Skeletal muscle satellite cell (primary cell): ENCODE results near the gene CMIP.

ENCODE experiments used
- H3K27me3 ChIP-seq: 2 replicates; pipeline ENCODE4 v1.7.0; 2013; ENCODE audit warnings: low read length; ENCODE audit not compliant: control insufficient read depth, insufficient read depth
- H3K36me3 ChIP-seq: 2 replicates; pipeline ENCODE4 v1.7.0; 2013; ENCODE audit warnings: mild to moderate bottlenecking, control low read depth, low read length; ENCODE audit not compliant: insufficient read depth
- H3K4me1 ChIP-seq: 2 replicates; pipeline ENCODE4 v1.7.0; 2013; ENCODE audit warnings: low read length; ENCODE audit not compliant: control insufficient read depth, insufficient read depth
- H3K4me2 ChIP-seq: 2 replicates; pipeline ENCODE4 v1.7.0; 2013; ENCODE audit warnings: mild to moderate bottlenecking, low read length
- H3K4me3 ChIP-seq: 2 replicates; pipeline ENCODE4 v1.7.0; 2013; ENCODE audit warnings: low read length
- H3K9ac ChIP-seq: 2 replicates; pipeline ENCODE4 v1.7.0; 2013; ENCODE audit warnings: mild to moderate bottlenecking, low read depth, low read length, moderate library complexity
- H3K9me3 ChIP-seq: replicated peaks from 2 replicates; pipeline ENCODE4 v1.7.0; 2013; ENCODE audit warnings: mild to moderate bottlenecking, control low read depth, low read length

CMIP gene

DNA sequence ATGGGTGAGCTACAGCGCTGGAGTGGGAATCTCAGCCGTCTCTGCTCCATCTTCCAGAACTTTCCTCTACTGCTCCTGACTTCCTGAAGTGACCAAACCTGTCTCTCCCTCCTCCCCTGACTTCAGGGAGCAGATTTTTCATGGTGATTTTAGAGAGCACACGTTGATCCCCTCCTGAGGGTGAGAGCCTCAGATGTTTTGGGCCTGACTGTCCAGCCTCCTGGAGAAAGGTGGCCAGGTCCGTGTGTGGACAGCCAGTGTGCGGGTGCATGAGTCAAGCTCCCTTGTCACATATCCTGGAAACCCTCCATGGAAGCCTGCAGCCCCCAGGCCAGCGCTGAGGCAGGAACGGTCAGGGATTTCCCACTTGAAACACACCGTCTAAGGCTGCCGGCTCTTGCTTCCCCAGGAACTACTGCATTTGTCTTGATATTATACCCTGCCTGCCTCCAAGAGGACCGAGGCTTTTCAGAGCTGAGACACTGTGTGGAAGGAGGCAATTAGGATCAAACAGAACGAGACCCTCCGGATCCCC is 143.1 kb downstream of the CMIP start:
- Histone ChIP-seq H3K36me3 (no peaks in the 10 kb centered on the region), H3K4me1 (peaks cover 13% of the 10 kb centered on the region), H3K27me3 (no peaks in the 10 kb centered on the region), H3K9ac (no peak overlapping the region), H3K4me2 (no peak overlapping the region), H3K9me3 (no peaks in the 10 kb centered on the region), H3K4me3 (no peak overlapping the region)

DNA sequence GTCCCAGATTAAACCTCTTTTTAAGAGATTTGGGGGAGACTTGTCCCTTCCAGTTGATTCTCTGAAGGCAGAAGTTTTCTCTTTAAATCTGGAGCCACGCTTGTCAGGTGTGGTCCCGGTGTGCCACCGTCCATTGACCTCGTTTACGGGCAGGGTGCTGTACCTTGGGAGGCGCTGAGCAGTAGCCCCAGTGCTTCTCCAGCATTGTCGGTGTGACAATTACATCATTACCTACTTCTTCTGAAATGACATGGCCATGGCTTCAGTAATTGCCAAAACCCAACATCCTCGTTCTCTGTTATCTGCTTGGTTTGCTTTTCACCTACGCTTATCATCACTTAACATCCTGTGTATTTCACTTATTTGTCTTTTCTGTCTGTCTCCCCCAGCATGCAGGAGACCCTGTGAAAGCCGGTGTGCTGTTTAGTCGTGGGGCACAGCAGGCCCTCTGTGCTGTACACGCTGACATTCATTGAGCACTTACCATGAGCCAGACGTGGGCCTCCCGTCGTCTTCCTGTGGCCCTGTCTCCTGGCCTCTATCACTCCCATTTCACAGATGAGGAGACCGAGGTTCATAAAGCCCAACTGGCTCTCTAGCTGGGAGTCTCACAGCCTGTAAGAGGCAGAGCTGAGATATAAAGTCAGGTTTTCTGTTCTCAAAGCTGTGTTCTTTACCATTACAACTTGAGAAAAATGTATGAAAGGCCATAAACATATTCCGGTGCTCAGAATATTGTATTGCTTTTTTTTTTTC is 143.9 kb downstream of the CMIP start:
- H3K9me3 ChIP-seq: no peaks in the 10 kb centered on the region
- no peaks in the 10 kb centered on the region for H3K36me3 ChIP-seq
- no peak overlapping the region for H3K4me2 ChIP-seq
- H3K27me3 ChIP-seq: no peaks in the 10 kb centered on the region
- no peak overlapping the region for H3K9ac ChIP-seq
- peaks cover 9% of the 10 kb centered on the region for H3K4me1 ChIP-seq
- no peak overlapping the region for H3K4me3 ChIP-seq

DNA sequence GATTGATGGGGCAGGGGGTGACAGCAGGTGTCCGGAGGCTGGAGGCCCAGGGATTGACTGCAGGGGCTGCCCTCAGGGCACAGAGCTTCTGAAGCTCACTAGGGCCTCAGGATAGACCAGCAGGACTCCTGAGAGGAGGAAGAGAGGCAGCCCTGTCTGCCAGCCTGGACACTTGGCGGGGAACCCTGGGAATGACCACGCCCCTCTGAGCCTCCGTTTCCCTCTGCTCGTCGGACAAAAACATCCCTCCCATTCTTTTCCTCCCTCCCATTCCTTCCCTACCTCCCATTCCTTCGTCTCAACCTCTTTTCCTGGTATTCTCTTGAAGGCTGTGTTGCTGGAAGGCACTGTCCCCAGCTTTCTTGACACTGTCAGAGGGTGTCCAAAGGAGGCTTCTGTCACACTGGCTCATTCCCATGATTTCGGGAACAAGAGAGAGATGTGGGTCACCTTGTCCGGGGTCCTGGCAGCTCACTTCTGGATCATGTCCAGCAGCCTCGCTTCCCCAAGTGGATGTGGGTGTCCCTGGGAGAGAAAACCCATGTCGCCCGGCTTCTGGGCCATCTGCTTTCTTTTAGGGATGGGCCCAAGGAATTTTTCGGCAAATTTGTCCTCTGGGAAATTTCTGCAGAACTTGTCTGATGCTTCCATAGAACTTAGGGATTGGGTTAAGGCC is 145.5 kb downstream of the CMIP start:
- Histone ChIP-seq H3K27me3 (no peaks in the 10 kb centered on the region), H3K4me1 (no peaks in the 10 kb centered on the region)

DNA sequence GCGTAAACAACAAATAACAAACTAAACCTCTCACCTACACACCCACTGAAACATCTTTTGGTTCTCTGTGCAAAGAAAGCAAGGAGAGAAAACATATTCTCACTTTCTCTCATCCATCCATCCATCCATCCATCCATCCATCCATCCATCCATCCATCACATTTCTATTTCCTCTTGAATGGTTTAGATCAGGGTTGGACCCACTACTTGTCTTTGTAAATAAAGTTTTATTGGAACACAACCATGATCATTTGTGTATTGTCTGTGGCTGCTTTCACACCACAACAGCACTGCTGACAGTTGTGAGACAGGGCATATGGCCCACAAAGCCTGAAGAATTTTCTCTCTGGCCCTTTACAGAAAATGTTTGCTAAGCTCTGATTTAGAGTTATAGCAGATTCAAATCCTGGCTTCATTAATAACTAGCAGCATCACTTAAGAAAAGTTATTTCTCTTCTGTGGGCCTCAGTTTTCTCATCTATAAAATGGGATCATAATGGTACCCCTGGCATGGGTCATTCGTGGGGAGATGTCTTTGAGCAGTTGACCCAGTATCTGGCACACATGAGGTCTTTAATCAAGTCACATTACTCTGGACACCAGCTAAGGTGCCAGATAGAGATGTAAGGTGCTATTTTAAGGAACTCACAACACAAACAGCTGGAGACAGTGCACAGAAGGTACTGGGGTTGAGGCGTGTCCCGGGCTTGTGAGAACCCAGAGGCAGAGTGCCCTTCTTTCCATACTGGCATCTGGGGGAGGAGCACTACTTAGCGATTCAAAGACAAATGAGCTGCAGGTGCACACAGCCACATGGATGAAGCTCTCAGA is 146.3 kb downstream of the CMIP start:
- Histone ChIP-seq H3K27me3 (no peaks in the 10 kb centered on the region), H3K36me3 (no peaks in the 10 kb centered on the region), H3K9me3 (no peaks in the 10 kb centered on the region), H3K9ac (no peak overlapping the region), H3K4me1 (no peaks in the 10 kb centered on the region), H3K4me2 (no peak overlapping the region), H3K4me3 (no peak overlapping the region)

More for the DNA sequence above, 145.5 kb downstream of the CMIP start:
- Histone ChIP-seq H3K9ac (no peak overlapping the region), H3K36me3 (no peaks in the 10 kb centered on the region), H3K9me3 (no peaks in the 10 kb centered on the region), H3K4me3 (no peak overlapping the region), H3K4me2 (no peak overlapping the region)

DNA sequence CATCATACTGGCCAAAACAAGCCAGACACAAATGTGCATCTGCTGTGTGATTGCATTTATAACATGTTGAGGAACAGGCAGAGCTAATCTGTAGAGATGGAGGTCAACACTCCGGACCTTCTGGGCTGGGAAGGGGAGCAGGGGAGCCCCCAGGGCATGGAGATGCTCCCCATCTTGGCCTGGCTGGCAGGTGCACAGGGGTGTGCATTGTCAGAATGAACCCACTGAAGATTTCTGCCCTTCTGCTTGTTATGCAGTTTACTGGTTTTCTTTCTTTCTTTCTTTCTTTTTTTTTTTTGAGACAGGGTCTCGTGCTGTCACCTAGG is 146.9 kb downstream of the CMIP start:
- H3K36me3 ChIP-seq: no peaks in the 10 kb centered on the region

DNA sequence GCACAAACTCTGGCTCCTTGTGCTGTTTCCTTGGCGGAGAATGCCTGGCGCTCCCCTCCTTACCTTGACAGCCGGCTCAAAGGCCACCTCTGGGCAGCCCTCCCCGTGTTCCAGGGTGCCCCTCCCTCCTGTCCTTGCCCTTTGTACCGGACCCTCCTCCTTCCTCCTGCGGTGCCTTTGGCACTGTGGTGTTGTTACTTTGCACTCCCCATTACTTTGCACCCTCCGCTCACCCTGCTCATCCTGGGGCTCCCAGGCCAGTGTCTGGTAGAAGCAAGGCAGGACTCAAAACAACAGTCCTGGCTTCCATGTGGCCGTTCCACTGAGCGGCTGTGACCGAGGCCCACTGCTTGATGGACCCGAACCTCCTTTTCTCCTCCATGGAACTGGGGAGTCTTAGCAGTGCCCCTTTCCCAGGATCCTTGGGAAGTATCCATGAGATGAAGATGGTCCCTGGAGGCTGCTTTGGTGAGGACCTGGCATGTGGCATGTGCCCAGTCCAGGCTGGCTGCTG is 147.8 kb downstream of the CMIP start:
- H3K4me1 ChIP-seq: no peaks in the 10 kb centered on the region
- H3K27me3 ChIP-seq: no peaks in the 10 kb centered on the region
- no peaks in the 10 kb centered on the region for H3K36me3 ChIP-seq
- H3K9ac ChIP-seq: no peak overlapping the region
- H3K9me3 ChIP-seq: no peaks in the 10 kb centered on the region
- no peak overlapping the region for H3K4me3 ChIP-seq
- no peak overlapping the region for H3K4me2 ChIP-seq

More for the DNA sequence above, 146.9 kb downstream of the CMIP start:
- Histone ChIP-seq H3K27me3 (no peaks in the 10 kb centered on the region), H3K4me1 (no peaks in the 10 kb centered on the region), H3K4me3 (no peak overlapping the region), H3K9ac (no peak overlapping the region), H3K9me3 (no peaks in the 10 kb centered on the region), H3K4me2 (no peak overlapping the region)

DNA sequence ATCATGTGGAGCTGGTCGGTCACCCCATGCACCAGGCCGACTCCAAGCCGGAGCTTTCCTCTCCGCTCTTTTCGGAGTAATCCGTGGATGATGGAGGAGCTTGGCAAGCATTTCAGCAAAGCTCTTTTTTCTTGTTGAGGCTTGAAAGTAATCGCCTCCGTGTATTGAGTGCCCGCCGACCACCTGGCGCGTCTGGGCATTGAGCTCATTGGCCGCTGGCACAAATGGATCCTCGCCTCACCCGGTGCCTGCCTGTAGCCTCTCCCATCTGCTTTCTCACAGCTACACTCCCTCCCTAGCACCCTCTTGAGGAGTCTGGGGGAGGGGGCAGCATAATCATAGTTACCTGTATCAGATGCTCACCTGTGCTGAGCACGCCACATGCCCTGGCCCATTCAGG is 148.9 kb downstream of the CMIP start:
- Histone ChIP-seq H3K27me3 (no peaks in the 10 kb centered on the region), H3K9me3 (no peaks in the 10 kb centered on the region), H3K4me2 (no peak overlapping the region), H3K4me1 (no peaks in the 10 kb centered on the region), H3K4me3 (no peak overlapping the region), H3K36me3 (no peaks in the 10 kb centered on the region), H3K9ac (no peak overlapping the region)

DNA sequence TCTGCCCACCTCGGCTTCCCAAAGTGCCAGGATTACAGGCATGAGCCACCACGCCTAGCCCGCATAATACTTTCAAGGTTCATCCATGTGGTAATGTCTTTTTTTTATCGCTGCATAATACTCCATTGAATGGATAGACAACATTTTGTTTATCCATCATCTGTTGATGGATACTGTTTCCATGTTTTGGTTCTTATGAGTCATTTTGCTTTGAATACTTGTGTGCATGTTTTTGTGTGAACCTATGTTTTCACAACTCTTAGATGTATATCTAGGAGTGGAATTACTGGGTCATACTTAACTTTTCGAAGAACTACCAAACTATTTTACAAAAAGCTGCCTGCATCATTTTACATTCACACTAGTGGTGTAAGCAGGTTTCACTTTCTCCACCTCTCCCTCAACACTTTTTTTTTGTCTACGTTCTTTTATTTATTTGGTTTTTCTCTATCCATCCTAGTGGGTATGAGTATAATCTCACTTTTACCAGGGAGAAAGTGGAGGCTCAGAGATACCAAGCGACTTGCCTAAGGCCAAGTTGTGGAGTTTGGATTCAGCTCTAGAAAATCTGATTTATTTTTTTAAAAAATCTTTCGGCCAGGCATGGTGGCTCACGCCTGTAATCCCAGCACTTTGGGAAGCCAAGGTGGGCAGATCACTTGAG is 151.2 kb downstream of the CMIP start:
- no peaks in the 10 kb centered on the region for H3K36me3 ChIP-seq
- no peaks in the 10 kb centered on the region for H3K9me3 ChIP-seq
- H3K27me3 ChIP-seq: no peaks in the 10 kb centered on the region
- peaks cover 12% of the 10 kb centered on the region for H3K4me1 ChIP-seq
- H3K4me2 ChIP-seq: no peak overlapping the region
- no peak overlapping the region for H3K9ac ChIP-seq
- H3K4me3 ChIP-seq: no peak overlapping the region

DNA sequence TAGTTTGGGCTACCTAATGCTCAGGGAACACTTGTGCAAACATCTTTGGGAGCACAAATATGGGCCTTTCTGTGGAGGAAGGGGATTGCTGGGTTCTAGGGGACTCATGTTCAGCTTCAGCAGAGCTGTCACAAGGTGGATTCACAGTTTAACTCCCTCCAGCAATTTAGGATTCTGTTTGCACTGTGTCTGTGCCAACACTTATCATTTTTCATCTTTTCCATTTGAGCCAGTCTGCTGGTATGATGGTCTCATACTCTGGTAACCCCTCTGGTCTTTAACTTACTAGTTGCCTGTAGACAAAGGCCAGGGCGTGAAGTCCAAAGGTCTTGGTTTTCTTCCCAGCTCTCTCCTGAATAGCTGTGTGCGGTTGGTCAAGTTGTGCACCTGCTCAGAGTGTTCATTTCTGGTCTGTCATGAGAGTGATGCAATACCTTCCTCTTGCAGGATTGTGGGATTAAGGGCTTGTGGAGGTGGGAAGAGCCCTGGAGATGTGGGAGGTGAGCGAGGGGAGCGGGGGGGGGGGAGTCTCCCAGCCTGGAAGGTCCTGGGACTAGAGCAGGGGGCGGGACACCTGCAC is 152.6 kb downstream of the CMIP start:
- Histone ChIP-seq H3K27me3 (no peaks in the 10 kb centered on the region), H3K9ac (no peak overlapping the region), H3K9me3 (no peaks in the 10 kb centered on the region), H3K4me3 (no peak overlapping the region), H3K4me1 (peaks cover 26% of the 10 kb centered on the region), H3K36me3 (no peaks in the 10 kb centered on the region), H3K4me2 (no peak overlapping the region)

DNA sequence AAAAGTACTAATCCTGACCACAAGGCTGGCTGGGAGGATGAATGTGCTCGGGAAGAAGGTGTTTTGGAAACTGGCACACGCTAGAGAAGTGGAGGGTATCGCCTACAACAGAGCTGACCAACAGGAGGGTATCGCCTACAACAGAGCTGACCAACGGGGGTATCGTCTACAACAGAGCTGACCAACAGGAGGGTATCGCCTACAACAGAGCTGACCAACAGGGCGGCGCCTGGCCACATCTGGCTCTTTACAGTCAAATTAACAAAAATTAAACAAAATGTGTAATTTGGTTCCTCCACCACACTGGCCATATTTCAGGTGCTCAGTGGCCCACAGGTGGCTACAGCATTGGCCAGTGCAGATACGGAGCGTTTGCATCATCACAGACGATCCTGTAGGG is 153.5 kb downstream of the CMIP start:
- no peak overlapping the region for H3K9ac ChIP-seq
- peaks cover 26% of the 10 kb centered on the region for H3K4me1 ChIP-seq
- no peak overlapping the region for H3K4me2 ChIP-seq
- H3K36me3 ChIP-seq: no peaks in the 10 kb centered on the region
- H3K4me3 ChIP-seq: no peak overlapping the region
- no peaks in the 10 kb centered on the region for H3K27me3 ChIP-seq
- no peaks in the 10 kb centered on the region for H3K9me3 ChIP-seq
